NCI-H446 (cell line): Measurements from ENCODE around the gene PLEKHG4B.

Source experiments
- DNase-seq, 2 experiments: peaks; one replicate each; lab custom pipeline; 2025; lab: John Stamatoyannopoulos, UW

PLEKHG4B gene

GRCh38 chr5:169728-170094 is 77.7 kb downstream of the PLEKHG4B start:
- no peak for DNase-seq

- no peak for DNase-seq
These were observed 79.2 kb downstream of the PLEKHG4B start for GRCh38 chr5:170971-171800.

GRCh38 chr5:171801-172331 is 79.9 kb downstream of the PLEKHG4B start:
- no peak for DNase-seq

- no peak for DNase-seq
These were observed 80.5 kb downstream of the PLEKHG4B start for GRCh38 chr5:172421-172820.

GRCh38 chr5:172841-173251 is 80.9 kb downstream of the PLEKHG4B start:
- DNase-seq, result no peak

GRCh38 chr5:173392-174290 is 81.7 kb downstream of the PLEKHG4B start:
- DNase-seq, result no peak

- no peak for DNase-seq
These were observed 82.3 kb downstream of the PLEKHG4B start for GRCh38 chr5:174291-174600.

- DNase-seq, result no peak
These were observed 83.0 kb downstream of the PLEKHG4B start for GRCh38 chr5:174876-175465.

- DNase-seq, result no peak
These were observed 84.4 kb downstream of the PLEKHG4B start for GRCh38 chr5:176296-176823.

- DNase-seq, result no peak
These were observed 86.1 kb downstream of the PLEKHG4B start for GRCh38 chr5:178110-178509.

- DNase-seq, result no peak
These were observed 87.4 kb downstream of the PLEKHG4B start for GRCh38 chr5:179401-179800.

GRCh38 chr5:180286-180918 is 88.4 kb downstream of the PLEKHG4B start:
- no peak for DNase-seq

- DNase-seq, result no peak
These were observed 89.2 kb downstream of the PLEKHG4B start for GRCh38 chr5:181160-181559.

GRCh38 chr5:181566-181965 is 89.6 kb downstream of the PLEKHG4B start:
- no peak for DNase-seq

- no peak for DNase-seq
These were observed 90.2 kb downstream of the PLEKHG4B start for GRCh38 chr5:182126-182525.

- DNase-seq, result no peak
These were observed 92.5 kb downstream of the PLEKHG4B start for GRCh38 chr5:184471-184870.

- no peak for DNase-seq
These were observed 93.4 kb downstream of the PLEKHG4B start for GRCh38 chr5:185095-186070.

GRCh38 chr5:186091-187041 is 94.4 kb downstream of the PLEKHG4B start:
- DNase-seq, result no peak

- DNase-seq, result no peak
These were observed 95.1 kb downstream of the PLEKHG4B start for GRCh38 chr5:187042-187431.
